Brain microvascular endothelial cell (primary cell): ENCODE measurements around the gene KCNK15.

Experiments used
- DNase-seq: peaks from one replicate; pipeline ENCODE4 v3.0.0-alpha.2; 2020
- H3K27ac ChIP-seq: fragments of 250-450 bp; sonication (Bioruptor Pico); 2 replicates; pipeline ENCODE4 v1.5.1; 2020; ENCODE audit warnings: mild to moderate bottlenecking, moderate library complexity
- H3K27me3 ChIP-seq: fragments of 250-450 bp; sonication (Bioruptor Pico); replicated peaks from 2 replicates; pipeline ENCODE4 v1.5.1; 2020; ENCODE audit warnings: mild to moderate bottlenecking
- H3K36me3 ChIP-seq: fragments of 250-450 bp; sonication (Bioruptor Pico); replicated peaks from 2 replicates; pipeline ENCODE4 v1.5.1; 2020; ENCODE audit warnings: mild to moderate bottlenecking
- H3K4me3 ChIP-seq: 2 replicates; pipeline ENCODE4 v1.5.1; 2011; ENCODE audit warnings: low read depth, mild to moderate bottlenecking, control low read depth, low read length, moderate library complexity
- in situ Hi-C: cut with HindIII; loops from 2 replicates; pipeline ENCODE4 v1.10.0; 2017; ENCODE audit warnings: low sequenced_read_pairs, low pct_ligation_motif_present
- TF ChIP-seq, protein P1 (sequence below): IDR thresholded peaks from 2 replicates; pipeline ENCODE4 v1.5.1; 2011; ENCODE audit warnings: low read depth, mild to moderate bottlenecking, moderate library complexity, low read length, control low read depth, inconsistent platforms; ENCODE audit errors: missing control alignments

KCNK15 gene

DNA sequence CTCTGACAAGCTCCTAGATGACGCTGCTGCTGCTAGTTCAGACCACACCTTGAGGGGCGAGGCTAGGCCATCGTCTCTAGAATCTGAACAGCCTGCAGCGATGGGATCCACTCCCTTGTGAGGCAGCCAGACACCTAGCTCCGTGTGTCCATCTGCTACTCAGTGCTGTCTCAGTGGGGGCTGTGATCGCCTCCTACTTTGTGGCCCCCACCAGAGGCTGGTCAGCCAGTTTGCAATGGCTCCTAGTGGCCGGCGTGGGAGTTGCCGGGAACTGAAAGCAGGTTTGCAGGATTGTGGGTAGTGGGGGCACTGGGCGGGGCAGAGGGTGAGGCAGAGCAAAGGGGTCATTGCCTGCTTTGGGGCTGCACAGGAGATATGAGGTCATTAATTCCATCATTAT lies 27.7 kb upstream of the KCNK15 start:
- H3K4me3 ChIP-seq: no peak overlapping the region
- peaks cover 5% of the 10 kb centered on the region for H3K27me3 ChIP-seq
- DNase-seq: no peak
- TF ChIP-seq, protein P1, sequence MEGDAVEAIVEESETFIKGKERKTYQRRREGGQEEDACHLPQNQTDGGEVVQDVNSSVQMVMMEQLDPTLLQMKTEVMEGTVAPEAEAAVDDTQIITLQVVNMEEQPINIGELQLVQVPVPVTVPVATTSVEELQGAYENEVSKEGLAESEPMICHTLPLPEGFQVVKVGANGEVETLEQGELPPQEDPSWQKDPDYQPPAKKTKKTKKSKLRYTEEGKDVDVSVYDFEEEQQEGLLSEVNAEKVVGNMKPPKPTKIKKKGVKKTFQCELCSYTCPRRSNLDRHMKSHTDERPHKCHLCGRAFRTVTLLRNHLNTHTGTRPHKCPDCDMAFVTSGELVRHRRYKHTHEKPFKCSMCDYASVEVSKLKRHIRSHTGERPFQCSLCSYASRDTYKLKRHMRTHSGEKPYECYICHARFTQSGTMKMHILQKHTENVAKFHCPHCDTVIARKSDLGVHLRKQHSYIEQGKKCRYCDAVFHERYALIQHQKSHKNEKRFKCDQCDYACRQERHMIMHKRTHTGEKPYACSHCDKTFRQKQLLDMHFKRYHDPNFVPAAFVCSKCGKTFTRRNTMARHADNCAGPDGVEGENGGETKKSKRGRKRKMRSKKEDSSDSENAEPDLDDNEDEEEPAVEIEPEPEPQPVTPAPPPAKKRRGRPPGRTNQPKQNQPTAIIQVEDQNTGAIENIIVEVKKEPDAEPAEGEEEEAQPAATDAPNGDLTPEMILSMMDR: peak; percentile 73
- no peaks in the 10 kb centered on the region for H3K36me3 ChIP-seq
- no peak overlapping the region for H3K27ac ChIP-seq
- in situ Hi-C loops: no loop called here

DNA sequence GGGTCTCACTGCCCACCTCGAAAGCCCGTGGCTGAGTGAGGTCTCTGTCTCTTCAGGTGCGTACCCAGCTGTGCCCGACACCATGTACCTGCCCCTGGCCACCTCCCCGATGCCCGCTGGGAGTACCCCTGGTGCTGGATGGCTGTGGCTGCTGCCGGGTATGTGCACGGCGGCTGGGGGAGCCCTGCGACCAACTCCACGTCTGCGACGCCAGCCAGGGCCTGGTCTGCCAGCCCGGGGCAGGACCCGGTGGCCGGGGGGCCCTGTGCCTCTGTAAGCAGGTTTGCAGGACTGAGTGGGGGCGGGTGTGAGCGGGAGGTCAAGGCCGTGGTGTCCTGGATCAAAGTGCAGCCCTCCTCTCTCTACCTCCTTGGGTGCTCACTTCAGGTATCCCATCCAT lies 25.8 kb upstream of the KCNK15 start:
- Histone ChIP-seq H3K4me3 (no peak overlapping the region), H3K27me3 (peaks cover 5% of the 10 kb centered on the region), H3K36me3 (no peaks in the 10 kb centered on the region), H3K27ac (no peak overlapping the region)
- DNase-seq: no peak
- in situ Hi-C loops: no loop called here
- TF ChIP-seq, protein P1: no peak

DNA sequence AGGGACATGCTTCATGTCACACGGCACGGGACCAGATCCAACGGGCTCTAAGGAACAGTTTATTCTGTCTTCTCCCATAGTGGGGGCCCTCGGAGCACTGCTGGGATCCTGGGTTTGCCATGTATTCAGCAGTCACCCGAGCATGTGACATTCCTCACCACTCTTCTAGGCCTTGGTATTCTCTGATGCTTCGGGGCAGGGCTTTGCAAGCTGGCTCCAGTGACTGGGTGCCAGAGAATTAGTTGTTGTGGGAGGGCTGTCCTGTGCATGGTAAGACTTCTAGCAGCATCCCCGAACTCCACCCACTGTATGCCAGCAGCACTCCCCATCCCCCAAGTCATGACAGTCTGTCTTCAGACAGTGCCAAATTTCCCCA lies 25.1 kb upstream of the KCNK15 start:
- TF ChIP-seq, protein P1: no peak
- peak; percentile 45 for DNase-seq
- Histone ChIP-seq H3K27me3 (peaks cover 5% of the 10 kb centered on the region), H3K27ac (peak overlapping the region; percentile 64), H3K4me3 (no peak overlapping the region), H3K36me3 (no peaks in the 10 kb centered on the region)
- in situ Hi-C loops: no loop called here

DNA sequence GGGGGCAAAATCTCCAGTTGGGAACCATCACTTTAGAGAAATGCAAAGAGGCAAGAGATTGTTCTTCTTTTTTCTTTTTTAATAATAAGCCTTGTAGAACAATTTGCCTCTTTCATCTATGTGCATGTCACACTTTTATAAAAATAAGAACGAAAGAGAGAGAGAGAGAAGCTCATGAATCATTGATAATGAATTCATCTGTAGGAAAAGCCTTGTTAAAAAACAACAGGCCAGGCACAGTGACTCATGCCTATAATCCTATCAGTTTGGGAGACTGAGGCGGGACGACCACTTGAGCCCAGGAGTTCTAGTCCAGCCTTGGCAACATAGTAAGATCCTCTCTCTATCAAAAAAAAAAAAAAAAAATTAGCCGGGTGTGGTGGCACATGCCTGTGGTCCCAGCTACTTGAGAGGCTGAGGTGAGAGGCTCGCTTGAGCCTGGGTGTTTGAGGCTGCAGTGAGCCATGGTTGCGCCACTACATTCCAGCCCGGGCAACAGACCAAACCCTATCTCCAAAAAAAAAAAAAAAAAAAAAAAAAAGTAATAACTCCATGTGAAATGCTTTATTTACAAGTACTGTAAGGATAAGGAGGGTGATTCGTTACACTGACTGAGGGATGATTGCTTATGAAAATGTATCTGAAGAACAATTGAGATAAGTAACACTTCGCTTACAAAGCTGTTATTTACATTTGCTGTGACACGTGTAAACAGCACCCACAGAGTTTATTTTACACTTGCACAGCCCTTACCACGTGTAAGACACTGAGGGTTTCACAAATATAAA lies 24.5 kb upstream of the KCNK15 start:
- H3K27ac ChIP-seq: peak overlapping the region; percentile 64
- TF ChIP-seq, protein P1: no peak
- H3K27me3 ChIP-seq: peaks cover 2% of the 10 kb centered on the region
- no peaks in the 10 kb centered on the region for H3K36me3 ChIP-seq
- DNase-seq: peak; percentile 69
- no peak overlapping the region for H3K4me3 ChIP-seq
- in situ Hi-C loops: no loop called here

DNA sequence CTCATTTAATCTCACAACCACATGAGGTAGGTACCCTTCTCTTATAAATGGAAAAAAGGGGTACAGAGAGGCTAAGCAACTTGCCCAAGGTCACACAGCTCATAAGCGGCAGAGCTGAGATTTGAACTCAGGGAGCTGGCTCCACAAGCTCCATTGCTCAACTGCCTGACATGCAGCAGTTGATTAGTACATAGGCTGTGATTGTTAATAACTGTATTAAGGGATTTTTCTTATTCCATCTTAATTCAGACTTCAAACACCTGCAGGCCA lies 23.9 kb upstream of the KCNK15 start:
- no peak overlapping the region for H3K27ac ChIP-seq
- no peak for DNase-seq
- in situ Hi-C loops: no loop called here
- H3K36me3 ChIP-seq: no peaks in the 10 kb centered on the region
- peaks cover 2% of the 10 kb centered on the region for H3K27me3 ChIP-seq
- no peak overlapping the region for H3K4me3 ChIP-seq
- TF ChIP-seq, protein P1: no peak

DNA sequence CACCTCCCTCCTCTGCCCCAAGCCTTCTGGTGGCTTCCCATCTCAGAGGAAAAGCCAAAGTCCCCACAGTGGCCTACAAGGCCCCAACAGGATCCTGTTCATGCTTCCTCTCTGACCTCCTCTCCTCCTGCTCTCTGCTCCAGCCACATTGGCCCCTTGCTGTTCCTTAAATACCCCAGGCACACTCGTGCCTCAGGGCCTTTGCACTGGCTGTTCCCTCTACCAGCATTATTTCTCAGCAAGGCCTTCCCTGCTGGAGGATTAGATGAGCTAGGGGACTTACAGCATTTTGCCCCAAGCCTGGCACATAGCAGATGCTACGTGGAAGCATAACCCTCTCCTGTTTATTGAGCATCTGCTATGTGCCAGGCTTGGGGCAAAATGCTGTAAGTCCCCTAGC lies 22.7 kb upstream of the KCNK15 start:
- TF ChIP-seq, protein P1: no peak
- DNase-seq: no peak
- in situ Hi-C loops: no loop called here
- Histone ChIP-seq H3K36me3 (no peaks in the 10 kb centered on the region), H3K27ac (no peak overlapping the region), H3K27me3 (peaks cover 2% of the 10 kb centered on the region), H3K4me3 (no peak overlapping the region)
